ENCODE measurements around the gene PIGA.
"Not testable (repeated sequence)": the region's sequence is repeated elsewhere in the genome, so short reads cannot be mapped to it uniquely, and the experiment has no call there.

The PIGA gene

GRCh38 chrX:15274946-15275345, 60.4 kb downstream of the PIGA start (continued):
- no peak for TF ChIP-seq ZNF791 (tag by site-specific recombination; IDR thresholded peaks at IDR 0.05)

- H3K27ac ChIP-seq (ENCODE audit: extremely low read depth, low read depth, low read length); H3K9me3 ChIP-seq (ENCODE audit: control insufficient read depth, insufficient read depth, low read depth, low read length); H3K4me1 ChIP-seq (ENCODE audit: control insufficient read depth, insufficient read depth, low read length); CTCF ChIA-PET; H3K4me3 ChIP-seq (ENCODE audit: low read depth, low read length); POLR2A ChIA-PET; H3K36me3 ChIP-seq (ENCODE audit: control insufficient read depth in 2 of 2, insufficient read depth in 1 of 2, low read length in 2 of 2): not testable (repeated sequence)
These were observed 62.0 kb downstream of the PIGA start for GRCh38 chrX:15273275-15273674.

GRCh38 chrX:15271757-15272156, 63.6 kb downstream of the PIGA start:
- CTCF ChIA-PET = interaction anchor here (0.6 kb wide), 1 partner anchor 279 kb away, joined by 3 read pairs; no protein-coding TSS in a partner anchor

More at GRCh38 chrX:15271757-15272156, 63.6 kb downstream of the PIGA start:
- Histone ChIP-seq H3K27ac (ENCODE audit: extremely low read depth, low read depth, low read length) (no peak overlapping the region), H3K9me3 (ENCODE audit: control insufficient read depth, insufficient read depth, low read depth, low read length) (no peaks in the 10 kb centered on the region), H3K4me1 (ENCODE audit: control insufficient read depth, insufficient read depth, low read length) (no peaks in the 10 kb centered on the region), H3K36me3 (ENCODE audit: control insufficient read depth in 2 of 2, insufficient read depth in 1 of 2, low read length in 2 of 2) (no peaks in the 10 kb centered on the region), H3K4me3 (ENCODE audit: low read depth, low read length) (no peak overlapping the region)
- TF ChIP-seq PBX3 (CRISPR knock-in tag; IDR thresholded peaks at IDR 0.05) (no peak), ZNF518A (tag by site-specific recombination; conservative IDR thresholded peaks at IDR 0.05; ENCODE audit: low read depth) (no peak), ZNF488 (tag by site-specific recombination; IDR thresholded peaks at IDR 0.05) (no peak), ZBTB7A (tag by site-specific recombination; IDR thresholded peaks at IDR 0.05; ENCODE audit: low read depth) (no peak)
- TF ChIP-seq, protein P1, sequence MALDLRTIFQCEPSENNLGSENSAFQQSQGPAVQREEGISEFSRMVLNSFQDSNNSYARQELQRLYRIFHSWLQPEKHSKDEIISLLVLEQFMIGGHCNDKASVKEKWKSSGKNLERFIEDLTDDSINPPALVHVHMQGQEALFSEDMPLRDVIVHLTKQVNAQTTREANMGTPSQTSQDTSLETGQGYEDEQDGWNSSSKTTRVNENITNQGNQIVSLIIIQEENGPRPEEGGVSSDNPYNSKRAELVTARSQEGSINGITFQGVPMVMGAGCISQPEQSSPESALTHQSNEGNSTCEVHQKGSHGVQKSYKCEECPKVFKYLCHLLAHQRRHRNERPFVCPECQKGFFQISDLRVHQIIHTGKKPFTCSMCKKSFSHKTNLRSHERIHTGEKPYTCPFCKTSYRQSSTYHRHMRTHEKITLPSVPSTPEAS (tag by site-specific recombination; IDR thresholded peaks at IDR 0.05) = no peak
- TF ChIP-seq, protein P2, sequence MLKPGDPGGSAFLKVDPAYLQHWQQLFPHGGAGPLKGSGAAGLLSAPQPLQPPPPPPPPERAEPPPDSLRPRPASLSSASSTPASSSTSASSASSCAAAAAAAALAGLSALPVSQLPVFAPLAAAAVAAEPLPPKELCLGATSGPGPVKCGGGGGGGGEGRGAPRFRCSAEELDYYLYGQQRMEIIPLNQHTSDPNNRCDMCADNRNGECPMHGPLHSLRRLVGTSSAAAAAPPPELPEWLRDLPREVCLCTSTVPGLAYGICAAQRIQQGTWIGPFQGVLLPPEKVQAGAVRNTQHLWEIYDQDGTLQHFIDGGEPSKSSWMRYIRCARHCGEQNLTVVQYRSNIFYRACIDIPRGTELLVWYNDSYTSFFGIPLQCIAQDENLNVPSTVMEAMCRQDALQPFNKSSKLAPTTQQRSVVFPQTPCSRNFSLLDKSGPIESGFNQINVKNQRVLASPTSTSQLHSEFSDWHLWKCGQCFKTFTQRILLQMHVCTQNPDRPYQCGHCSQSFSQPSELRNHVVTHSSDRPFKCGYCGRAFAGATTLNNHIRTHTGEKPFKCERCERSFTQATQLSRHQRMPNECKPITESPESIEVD (tag by site-specific recombination; IDR thresholded peaks at IDR 0.05) = no peak
- POLR2A ChIA-PET = no interaction called here
